K562 (cell line): ENCODE data around the gene CHERP. TPM values are rescaled to one million over a fixed set of nuclear protein-coding genes. Genes with fewer than 3 reads are reported as not detected.

Experiments used
- DIDO1 ChIP-seq: fragments of 450-650 bp; IDR thresholded peaks from 2 replicates; pipeline ENCODE4 v1.6.1; 2016; ENCODE audit warnings: low read depth, missing biosample characterization, missing genetic modification characterization
- E2F1 ChIP-seq: sonication (generic); formaldehyde crosslinking; IDR thresholded peaks from 2 replicates; pipeline ENCODE4 v1.8.1; 2023; ENCODE audit warnings: mild to moderate bottlenecking, missing genetic modification reagents, moderate library complexity
- HBP1 ChIP-seq: fragments of 450-650 bp; formaldehyde crosslinking; IDR thresholded peaks from 2 replicates; pipeline ENCODE4 v1.4.0; 2022; ENCODE audit warnings: missing genetic modification characterization
- HNRNPK ChIP-seq: fragments of 200-400 bp; formaldehyde crosslinking; IDR thresholded peaks from one replicate; pipeline ENCODE4 v1.6.1; 2018; ENCODE audit warnings: mild to moderate bottlenecking, low read depth, low read length; ENCODE audit not compliant: poor library complexity, severe bottlenecking
- NR3C1 ChIP-seq: sonication (generic); formaldehyde crosslinking; IDR thresholded peaks from 2 replicates; pipeline ENCODE4 v1.8.1; 2022; ENCODE audit warnings: missing genetic modification reagents
- PBX2 ChIP-seq, 2 experiments: IDR thresholded peaks in 1 of 2; conservative IDR thresholded peaks in 1 of 2; 2 replicates each; pipeline ENCODE4 v1.6.1; 2016; ENCODE audit warnings: low read depth in 2 of 2, mild to moderate bottlenecking in 1 of 2, missing compliant biosample characterization in 1 of 2, missing genetic modification characterization in 1 of 2, moderate library complexity in 1 of 2
- RNF219 ChIP-seq: fragments of 250-450 bp; sonication (Bioruptor Pico); IDR thresholded peaks from 2 replicates; pipeline ENCODE4 v1.5.0; 2022; ENCODE audit warnings: mild to moderate bottlenecking
- THAP12 ChIP-seq: fragments of 250-450 bp; sonication (Bioruptor Pico); IDR thresholded peaks from 2 replicates; pipeline ENCODE4 v1.9.0; 2021; ENCODE audit warnings: mild to moderate bottlenecking, inconsistent platforms
- ZNF140 ChIP-seq: fragments of 250-450 bp; sonication (Bioruptor Pico); IDR thresholded peaks from 2 replicates; pipeline ENCODE4 v1.8.0; 2021; ENCODE audit warnings: moderate library complexity, mild to moderate bottlenecking, inconsistent platforms
- polyA plus RNA-seq, 8 experiments: library from polyadenylated mRNA; depleted of rRNA in 4 of 8; stranded (reverse) in 5 of 8; unstranded in 3 of 8; fragments of >200 nt; fragmentation: Nextera tagmentation in 2 of 8; fragmentation: Illumina TruSeq in 1 of 8; extraction: Ambion mirVana in 2 of 8; extraction: Trizol in 1 of 8; gene quantifications; 2 replicates each; pipeline versions ENCODE4 v1.2.1 to v1.2.3, GENCODE V29; 2011 to 2014; ENCODE audit warnings: inconsistent platforms in 1 of 8, missing spikeins in 1 of 8
- total RNA-seq, 7 experiments: library from RNA; depleted of rRNA in 6 of 7; stranded (reverse); fragments of >200 nt in 6 of 7; fragmentation: Illumina TruSeq in 2 of 7; extraction: Trizol in 2 of 7; gene quantifications; 2 replicates each; pipeline versions ENCODE4 v1.2.1 to v1.2.3, GENCODE V29; 2011 to 2021; ENCODE audit warnings: low replicate concordance in 1 of 7

CHERP gene
- total and polyA plus RNA-seq, 9 of the 15 experiments (the other 6 are each of a cell fraction or from before 2014, with no cell fraction given) = 0.60 to 85.1 (median 7.8) TPM

GRCh38 chr19:16495982-16496612 lies 46.1 kb downstream of the CHERP start, which contains the start of the genes C19orf44 and CALR3 (continued):
- TF ChIP-seq DIDO1 (tag) (no peak), THAP12 (CRISPR knock-in tag) (0 out of 2 replicates have a peak, but pooled peaks have one; percentile 37), NR3C1 (CRISPR knock-in tag) (no peak), HNRNPK (no peak), RNF219 (CRISPR knock-in tag) (no peak), HBP1 (CRISPR knock-in tag) (no peak), ZNF140 (CRISPR knock-in tag) (no peak), PBX2 (CRISPR knock-in tag; IDR thresholded peaks at IDR 0.05; ENCODE audit: low read depth) (no peak), PBX2 (tag; conservative IDR thresholded peaks at IDR 0.05; ENCODE audit: low read depth) (peak; percentile 63), E2F1 (CRISPR knock-in tag) (0 out of 2 replicates have a peak, but pooled peaks have one; percentile 54)
